Stimulated activated CD8-positive, alpha-beta memory T cell treated with anti-CD3 and anti-CD28 coated beads, Interleukin-15, amount 100 ng/mL, for 1 hour (primary cell): ENCODE results near the gene RIMS1.
"Not testable (repeated sequence)": the region's sequence is repeated elsewhere in the genome, so short reads cannot be mapped to it uniquely, and the experiment has no call there.

Experiments
- DNase-seq: peaks from one replicate; pipeline ENCODE4 v3.0.0-alpha.2; 2020; ENCODE audit warnings: low read depth

Gene RIMS1

GRCh38 chr6:72248621-72249020, 362.3 kb downstream of the RIMS1 start:
- DNase-seq = no peak

GRCh38 chr6:72250664-72251063, 364.3 kb downstream of the RIMS1 start:
- DNase-seq = no peak

DNA sequence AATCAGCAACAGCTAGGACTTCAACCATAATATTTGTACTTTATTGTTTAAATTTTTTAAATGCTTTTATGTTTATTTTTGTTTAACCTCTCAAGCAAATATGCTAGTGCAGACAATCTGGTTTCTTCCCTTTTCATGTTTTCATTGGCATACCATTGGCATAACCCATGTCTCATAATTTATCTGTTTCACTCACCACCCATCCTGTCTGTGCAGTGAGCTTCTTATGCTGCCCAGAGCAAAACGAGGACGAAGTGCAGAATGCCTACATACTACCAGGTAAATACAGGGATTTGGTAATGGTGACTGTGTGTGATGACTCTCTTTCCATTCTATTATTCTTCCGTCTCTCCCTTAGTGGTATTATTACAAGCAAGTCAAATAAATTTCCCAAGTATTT, 374.1 kb downstream of the RIMS1 start:
- no peak for DNase-seq

- no peak for DNase-seq
Measured at GRCh38 chr6:72261554-72261953, 375.2 kb downstream of the RIMS1 start.

GRCh38 chr6:72262254-72262653, 375.9 kb downstream of the RIMS1 start:
- no peak for DNase-seq

GRCh38 chr6:72267470-72267869, 381.1 kb downstream of the RIMS1 start:
- no peak for DNase-seq

DNA sequence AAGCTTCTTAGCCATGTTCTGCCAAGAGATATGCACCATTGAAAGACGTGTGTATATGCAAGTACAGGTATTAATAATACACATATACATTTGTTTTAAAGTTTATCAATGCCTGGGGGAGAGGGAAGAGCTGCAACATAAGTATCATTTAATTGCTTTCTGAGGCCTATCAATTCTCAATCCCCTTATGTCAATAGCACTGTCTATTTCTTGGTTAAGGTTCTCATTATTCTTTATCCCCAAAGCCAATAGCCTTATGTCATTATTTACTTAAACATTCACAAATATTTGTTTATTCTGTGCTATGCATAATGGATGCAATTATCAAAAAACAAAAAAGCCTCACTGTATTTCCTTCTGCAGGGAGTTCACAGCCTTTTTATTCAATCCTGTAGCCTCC, 385.2 kb downstream of the RIMS1 start:
- DNase-seq = no peak

GRCh38 chr6:72272958-72273357, 386.6 kb downstream of the RIMS1 start:
- DNase-seq = no peak

DNA sequence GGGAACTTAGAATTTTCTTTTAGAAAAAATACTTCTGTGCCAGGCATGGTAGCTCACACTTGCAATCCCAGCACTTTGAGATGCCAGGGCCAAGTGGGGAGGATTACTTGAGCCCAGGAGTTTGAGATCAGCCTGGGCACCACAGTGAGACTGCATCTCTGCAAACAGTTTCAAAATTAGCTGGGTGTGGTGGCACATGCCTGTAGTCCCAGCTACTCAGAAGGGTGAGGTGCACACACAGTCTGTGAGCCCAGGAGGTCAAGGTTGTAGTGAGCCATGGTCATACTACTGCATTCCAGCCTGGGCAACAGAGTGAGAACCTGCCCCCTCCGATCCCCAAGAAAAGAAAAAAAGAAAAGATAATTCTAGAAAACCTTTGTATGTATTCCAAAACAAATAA, 389.5 kb downstream of the RIMS1 start:
- no peak for DNase-seq

DNA sequence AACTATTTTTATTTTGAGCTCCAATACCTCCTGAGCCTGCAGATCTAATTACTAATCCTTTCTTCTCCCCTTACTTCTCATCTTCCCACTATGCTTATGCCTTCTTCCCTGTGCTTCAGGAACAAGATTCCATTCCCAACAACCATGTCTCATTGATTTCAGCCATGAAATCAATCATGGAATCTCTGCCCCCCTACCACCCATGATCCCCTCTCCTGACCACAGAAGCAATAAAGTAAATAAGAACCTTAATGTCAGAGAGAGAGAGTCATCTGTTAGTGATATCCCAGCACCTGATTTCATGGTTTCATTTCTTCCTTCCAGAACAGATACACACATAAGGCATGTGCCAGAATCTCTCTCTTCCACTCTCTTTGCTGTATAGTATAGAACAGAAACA, 395.9 kb downstream of the RIMS1 start:
- no peak for DNase-seq

- DNase-seq = no peak
Measured at GRCh38 chr6:72283571-72283970, 397.2 kb downstream of the RIMS1 start.

DNA sequence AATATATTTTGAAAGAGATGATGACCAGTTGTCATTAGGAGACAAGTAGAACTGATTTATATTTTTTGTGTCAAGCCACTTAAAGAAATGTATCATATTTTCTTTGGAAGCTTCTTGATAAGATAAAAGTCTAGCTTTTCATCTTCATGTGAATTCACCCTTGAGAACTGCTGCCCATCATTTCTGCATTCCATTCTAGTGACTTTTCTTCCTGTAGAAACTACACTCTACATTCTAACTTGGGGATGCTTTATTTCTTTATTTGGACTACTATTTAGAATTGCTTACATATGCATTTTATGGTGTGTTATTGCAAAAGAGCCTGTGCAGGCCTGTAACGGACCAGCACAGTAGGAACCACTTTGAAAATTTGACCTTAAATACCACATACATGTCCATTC, 400.6 kb downstream of the RIMS1 start:
- DNase-seq = no peak

DNA sequence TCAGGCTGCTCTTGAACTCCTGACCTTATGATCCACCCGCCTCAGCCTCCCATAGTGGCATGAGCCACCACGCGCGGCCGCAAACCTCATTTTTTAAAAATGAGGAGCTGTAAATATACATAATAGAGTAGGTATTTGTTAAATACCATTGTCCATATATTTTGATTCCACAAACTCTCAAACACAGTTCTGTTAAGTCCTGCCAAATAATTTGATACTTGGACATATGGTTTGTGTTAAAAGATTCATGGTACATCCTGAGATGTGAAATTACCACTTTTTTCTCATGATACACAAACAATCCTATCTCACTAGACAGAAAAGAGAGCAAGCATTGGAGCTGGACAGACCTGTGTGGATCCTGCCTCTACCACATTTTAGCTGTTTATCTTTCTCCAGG, 401.5 kb downstream of the RIMS1 start:
- DNase-seq = no peak

GRCh38 chr6:72288592-72288991, 402.2 kb downstream of the RIMS1 start:
- DNase-seq = no peak

- no peak for DNase-seq
Measured at GRCh38 chr6:72290620-72291019, 404.3 kb downstream of the RIMS1 start.

DNA sequence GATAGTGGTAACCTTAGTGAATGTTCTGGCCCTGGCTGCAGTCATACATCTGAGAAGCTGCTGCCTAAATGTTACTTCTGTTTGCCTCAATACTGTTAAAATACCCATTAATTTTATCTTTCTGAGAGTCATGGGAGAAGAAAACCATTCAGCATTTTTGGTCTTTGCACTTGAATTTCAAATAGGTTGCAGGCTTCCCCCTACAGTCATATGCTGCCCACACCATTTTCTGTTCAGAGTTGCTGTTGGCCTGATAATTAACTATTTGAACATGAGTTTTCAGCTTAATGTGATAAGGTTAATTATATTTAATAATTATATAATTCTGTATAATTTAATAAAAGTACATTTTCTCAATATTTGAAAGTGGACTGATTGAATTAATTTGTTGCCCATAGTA, 410.0 kb downstream of the RIMS1 start:
- no peak for DNase-seq

- no peak for DNase-seq
Measured at GRCh38 chr6:72305971-72306370, 419.6 kb downstream of the RIMS1 start.

DNA sequence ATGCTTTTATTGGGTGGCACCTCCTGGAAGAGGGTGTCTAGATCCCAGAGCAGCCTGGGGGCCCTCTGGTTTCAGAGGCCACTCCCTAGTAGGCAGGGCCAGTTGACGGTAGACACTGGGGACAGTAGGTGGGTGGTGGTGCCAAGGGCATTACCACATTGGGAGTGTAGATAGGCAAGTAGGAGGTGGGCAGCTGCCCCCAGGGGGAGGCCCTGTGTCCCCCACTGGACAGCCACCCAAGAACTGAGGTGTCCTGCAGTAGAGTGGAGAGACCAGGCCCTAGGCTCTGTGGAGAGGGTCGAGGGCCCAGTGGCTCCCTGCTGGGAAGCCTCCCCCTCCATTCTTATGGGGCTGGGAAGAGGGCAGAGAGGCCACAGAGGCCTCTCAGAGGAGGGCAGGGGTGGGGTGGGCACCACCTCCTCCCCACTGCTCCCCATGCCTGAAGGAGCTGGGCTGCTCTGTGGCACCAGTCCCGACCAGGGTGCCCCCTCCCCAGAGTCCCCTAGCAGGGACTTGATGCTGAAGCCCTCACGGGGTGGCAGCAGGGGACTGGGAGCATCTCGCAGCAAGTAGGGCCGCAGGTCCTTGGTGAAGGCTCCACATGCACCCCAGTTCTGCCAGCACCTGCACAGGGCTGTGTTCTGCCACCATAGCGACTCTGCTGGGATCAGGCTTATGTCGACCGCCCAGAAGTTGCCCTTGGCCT, 430.5 kb downstream of the RIMS1 start:
- DNase-seq = no peak

- no peak for DNase-seq
Measured at GRCh38 chr6:72321788-72322187, 435.4 kb downstream of the RIMS1 start.

DNA sequence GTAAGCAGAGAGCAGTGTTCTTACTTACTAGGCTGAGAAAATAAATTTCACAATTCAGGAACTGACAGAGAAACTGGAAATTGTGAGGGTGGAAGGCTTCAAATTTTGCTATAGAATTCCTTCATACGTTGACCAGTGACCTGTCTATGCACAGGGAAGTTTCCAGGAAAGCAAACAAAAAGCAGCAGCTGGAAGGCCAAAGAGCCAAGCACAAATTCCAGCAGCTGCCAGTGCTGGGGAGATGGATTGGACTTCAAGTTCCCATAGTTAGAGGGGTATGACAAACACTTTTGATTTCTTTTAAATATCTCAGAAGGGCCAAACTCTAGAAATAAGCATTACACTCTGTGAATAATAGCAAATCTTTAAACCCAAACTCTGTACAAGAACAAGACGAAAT, 436.4 kb downstream of the RIMS1 start:
- no peak for DNase-seq

- DNase-seq = no peak
Measured at GRCh38 chr6:72324591-72324990, 438.2 kb downstream of the RIMS1 start.

GRCh38 chr6:72328775-72329174, 442.4 kb downstream of the RIMS1 start:
- DNase-seq = no peak

DNA sequence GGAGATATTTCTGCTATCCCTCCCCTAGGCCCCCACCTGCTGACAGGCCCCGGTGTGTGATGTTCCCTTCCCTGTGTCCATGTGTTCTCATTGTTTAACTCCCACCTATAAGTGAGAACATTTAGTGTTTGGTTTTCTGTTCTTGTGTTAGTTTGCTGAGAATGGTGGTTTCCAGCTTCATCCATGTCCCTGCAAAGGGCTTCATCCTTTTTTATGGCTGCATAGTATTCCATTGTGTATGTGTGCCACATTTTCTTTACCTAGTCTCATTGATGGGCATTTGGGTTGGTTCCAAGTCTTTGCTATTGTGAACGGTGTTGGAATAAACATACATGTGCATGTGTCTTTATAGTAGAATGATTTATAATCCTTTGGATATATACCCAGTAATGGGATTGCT, 448.9 kb downstream of the RIMS1 start:
- not testable (repeated sequence) for DNase-seq

- DNase-seq = no peak
Measured at GRCh38 chr6:72348926-72349325, 462.6 kb downstream of the RIMS1 start.
